Peyer's patch (tissue), 4 donors: Measurements from ENCODE around the gene GABBR2. TPM values are rescaled to one million over a fixed set of nuclear protein-coding genes. Genes with fewer than 3 reads are reported as not detected.

ENCODE experiments used
- DNase-seq, 3 donors: peaks; one replicate each; pipeline ENCODE4 v3.0.0-alpha.2; 2017 to 2019
- H3K27ac ChIP-seq, 4 donors: fragments of 200-600 bp; sonication (generic); one replicate each; pipeline ENCODE4 v1.5.1; 2016 to 2019
- H3K27me3 ChIP-seq, 2 donors: fragments of 200-600 bp; sonication (generic); one replicate each; pipeline ENCODE4 v1.5.1; 2019
- H3K36me3 ChIP-seq, 3 donors: fragments of 200-600 bp; sonication (generic); one replicate each; pipeline ENCODE4 v1.5.1; 2016 to 2019
- H3K4me1 ChIP-seq, 4 donors: fragments of 200-600 bp; sonication (generic); one replicate each; pipeline ENCODE4 v1.5.1; 2016 to 2019
- H3K4me3 ChIP-seq, 4 donors: fragments of 200-600 bp; sonication (generic); 1 replicate in 3 of 4; 2 replicates in 1 of 4; pipeline ENCODE4 v1.5.1; 2016 to 2019; ENCODE audit warnings: mild to moderate bottlenecking in 1 of 4
- H3K9me3 ChIP-seq, 4 donors: fragments of 200-600 bp; sonication (generic); one replicate each; pipeline ENCODE4 v1.5.1; 2016 to 2019; ENCODE audit warnings: mild to moderate bottlenecking in 1 of 4
- CTCF ChIP-seq, 6 experiments: fragments of 450-650 bp in 4 of 6; fragments of 200-600 bp in 2 of 6; sonication (generic) in 1 of 6; IDR thresholded peaks; one replicate each; pipeline ENCODE4 v1.5.1; 2017 to 2019; ENCODE audit warnings: antibody characterized with exemption in 6 of 6, mild to moderate bottlenecking in 3 of 6, moderate library complexity in 1 of 6
- POLR2A ChIP-seq, 2 donors: fragments of 450-650 bp; IDR thresholded peaks; one replicate each; pipeline ENCODE4 v1.5.1; 2017; ENCODE audit warnings: antibody characterized with exemption in 2 of 2, mild to moderate bottlenecking in 2 of 2, moderate library complexity in 2 of 2
- total RNA-seq, 4 donors: library from RNA; depleted of rRNA; stranded (reverse); fragments of >200 nt; gene quantifications; one replicate each; pipeline ENCODE4 v1.1.0, GENCODE V29; 2016

Gene GABBR2
- total RNA-seq, 4 donors from 2014 or later: not detected

GRCh38 chr9:98378794-98379193 lies 329.9 kb downstream of the GABBR2 start:
- H3K27me3 ChIP-seq: no peaks in the 10 kb centered on the region
- no peaks in the 10 kb centered on the region for H3K9me3 ChIP-seq
- no peak for DNase-seq
- H3K4me1 ChIP-seq: peaks cover 0 to 7% (median 3%) of the 10 kb centered on the region in 4 donors
- TF ChIP-seq CTCF (IDR thresholded peaks at IDR 0.05) (no peak), POLR2A (IDR thresholded peaks at IDR 0.05) (no peak)
- H3K27ac ChIP-seq: no peak overlapping the region
- H3K36me3 ChIP-seq: no peaks in the 10 kb centered on the region
- no peak overlapping the region for H3K4me3 ChIP-seq

GRCh38 chr9:98378206-98378780 lies 330.4 kb downstream of the GABBR2 start:
- H3K9me3 ChIP-seq: no peaks in the 10 kb centered on the region
- no peaks in the 10 kb centered on the region for H3K36me3 ChIP-seq
- TF ChIP-seq CTCF (IDR thresholded peaks at IDR 0.05) (no peak), POLR2A (IDR thresholded peaks at IDR 0.05) (no peak)
- DNase-seq: no peak
- no peak overlapping the region for H3K4me3 ChIP-seq
- H3K27ac ChIP-seq: no peak overlapping the region
- H3K4me1 ChIP-seq: peaks cover 0 to 7% (median 3%) of the 10 kb centered on the region in 4 donors
- no peaks in the 10 kb centered on the region for H3K27me3 ChIP-seq

GRCh38 chr9:98375138-98375726 lies 333.5 kb downstream of the GABBR2 start:
- no peak for TF ChIP-seq POLR2A (IDR thresholded peaks at IDR 0.05)
- H3K9me3 ChIP-seq: no peaks in the 10 kb centered on the region
- no peaks in the 10 kb centered on the region for H3K36me3 ChIP-seq
- no peaks in the 10 kb centered on the region for H3K27me3 ChIP-seq
- H3K4me3 ChIP-seq: no peak overlapping the region
- peak in 1 of 3 donors; percentile 44 for DNase-seq
- peaks cover 0 to 5% (median 2%) of the 10 kb centered on the region in 4 donors for H3K4me1 ChIP-seq
- H3K27ac ChIP-seq: peak overlapping the region in 1 of 4 donors; percentile 10

GRCh38 chr9:98374385-98375051 lies 334.2 kb downstream of the GABBR2 start:
- Histone ChIP-seq H3K27ac (peak overlapping the region in 2 of 4 donors; percentile 7 to 30), H3K4me1 (peaks cover 0 to 3% (median 0%) of the 10 kb centered on the region in 4 donors), H3K36me3 (no peaks in the 10 kb centered on the region), H3K9me3 (no peaks in the 10 kb centered on the region), H3K4me3 (no peak overlapping the region), H3K27me3 (no peaks in the 10 kb centered on the region)
- DNase-seq: peak in 2 of 3 donors; percentile 68 to 82
- no peak for TF ChIP-seq CTCF (IDR thresholded peaks at IDR 0.05)
- no peak for TF ChIP-seq POLR2A (IDR thresholded peaks at IDR 0.05)

GRCh38 chr9:98373609-98374008 lies 335.1 kb downstream of the GABBR2 start:
- no peak for DNase-seq
- H3K4me1 ChIP-seq: peaks cover 0 to 3% (median 0%) of the 10 kb centered on the region in 4 donors
- TF ChIP-seq CTCF (IDR thresholded peaks at IDR 0.05): no peak
- no peak for TF ChIP-seq POLR2A (IDR thresholded peaks at IDR 0.05)
- no peaks in the 10 kb centered on the region for H3K27me3 ChIP-seq
- H3K4me3 ChIP-seq: no peak overlapping the region
- no peaks in the 10 kb centered on the region for H3K9me3 ChIP-seq
- H3K36me3 ChIP-seq: no peaks in the 10 kb centered on the region
- H3K27ac ChIP-seq: no peak overlapping the region
